ENCODE results near the gene UBR3. TPM values are rescaled to one million over a fixed set of nuclear protein-coding genes. Genes with fewer than 3 reads are reported as not detected.

Gene UBR3
- total and polyA plus RNA-seq, 2 of the 4 experiments (the other 2 are of a cell fraction) = 10.0 to 33.9 TPM

GRCh38 chr2:169976335-169976851 is 149.1 kb downstream of the UBR3 start:
- dilution Hi-C loops (cut with HindIII; ENCODE audit: low sequenced_read_pairs, unreplicated experiment) = no loop called here
- Histone ChIP-seq H2BK120ac (ENCODE audit: low read depth, low read length) (no peak overlapping the region), H3K23ac (ENCODE audit: low read depth, low read length) (no peak overlapping the region), H3K4me3 (ENCODE audit: insufficient read depth, low read depth, low read length) (no peak overlapping the region), H4K91ac (ENCODE audit: insufficient read depth, low read depth, low read length) (no peak overlapping the region), H3K9me3 (ENCODE audit: control insufficient read depth, insufficient read depth, low read length) (peaks cover 5% of the 10 kb centered on the region), H4K20me1 (ENCODE audit: insufficient read depth, low read length) (no peaks in the 10 kb centered on the region), H3K36me3 (ENCODE audit: control insufficient read depth, insufficient read depth, low read length) (peaks cover 3% of the 10 kb centered on the region), H2AK9ac (replicated peaks; ENCODE audit: low read depth, low read length, poor library complexity) (no peak overlapping the region), H2AFZ (replicated peaks; ENCODE audit: low read length, poor library complexity) (no peak overlapping the region), H4K5ac (ENCODE audit: low read depth, low read length) (no peak overlapping the region), H4K8ac (ENCODE audit: low read depth in 2 of 2, low read length in 2 of 2) (no peak overlapping the region), H3K9me1 (ENCODE audit: insufficient read depth, low read length) (peaks cover 5% of the 10 kb centered on the region), H3K18ac (ENCODE audit: low read depth, low read length) (no peak overlapping the region), H2BK15ac (ENCODE audit: low read depth, low read length) (no peak overlapping the region), H3K4ac (ENCODE audit: low read depth, low read length) (no peak overlapping the region), H2BK20ac (ENCODE audit: low read depth, low read length) (no peak overlapping the region), H3K14ac (replicated peaks; ENCODE audit: low read depth, low read length) (no peak overlapping the region), H3K79me1 (ENCODE audit: low read depth in 1 of 2, low read length in 2 of 2) (peaks cover 9 to 20% of the 10 kb centered on the region in 2 experiments), H3K27ac (ENCODE audit: insufficient read depth, low read length) (no peak overlapping the region), H3K4me2 (ENCODE audit: low read depth, low read length) (no peak overlapping the region), H3K27me3 (ENCODE audit: control insufficient read depth, insufficient read depth, low read length) (no peaks in the 10 kb centered on the region), H2BK5ac (ENCODE audit: low read depth, low read length, poor library complexity, severe bottlenecking) (no peak overlapping the region), H3K9ac (ENCODE audit: low read depth, low read length) (no peak overlapping the region), H3K56ac (ENCODE audit: extremely low read depth, insufficient read depth, low read length) (no peak overlapping the region), H3K4me1 (ENCODE audit: control insufficient read depth, insufficient read depth, low read length) (no peaks in the 10 kb centered on the region), H2AK5ac (ENCODE audit: low read depth, low read length) (no peak overlapping the region)
- ChIA-PET POLR2A (ENCODE audit: unreplicated experiment) (no interaction called here), CTCF (no interaction called here)
- TF ChIP-seq CEBPB (IDR thresholded peaks at IDR 0.05; ENCODE audit: low read depth, low read length) = no peak
- no peak for TF ChIP-seq MAZ (IDR thresholded peaks at IDR 0.05; ENCODE audit: borderline replicate concordance, low read depth, low read length)
- no peak for TF ChIP-seq BHLHE40 (IDR thresholded peaks at IDR 0.05; ENCODE audit: low read depth, low read length)
- TF ChIP-seq CHD1 (IDR thresholded peaks at IDR 0.05; ENCODE audit: low read depth, low read length) = no peak
- intact Hi-C loops (cut with micrococcal nuclease) = no loop called here
- no peak for ATAC-seq (ENCODE audit: low read depth)
- DNase-seq = no peak
- no TSS peak for BruUV-seq (replicated peaks)
- in situ Hi-C loops (cut with MboI; ENCODE audit: low sequenced_read_pairs) = no loop called here
